ENCODE data around the gene TRIM46. TPM values are rescaled to one million over a fixed set of nuclear protein-coding genes. Genes with fewer than 3 reads are reported as not detected.

TRIM46 gene
- total and polyA plus RNA-seq, 9 of the 15 experiments (the other 6 are each of a cell fraction or from before 2014, with no cell fraction given): 0.05 to 0.60 (median 0.16) TPM; not detected in 3

GRCh38 chr1:155139895-155140629 lies 33.6 kb upstream of the TRIM46 start, which contains the start of gene DPM3 (continued):
- TF ChIP-seq CTCF (IDR thresholded peaks at IDR 0.05 in 2 of 3, conservative IDR thresholded peaks at IDR 0.05 in 1 of 3; ENCODE audit: insufficient read depth in 2 of 3, low read depth in 1 of 3, low read length in 3 of 3) (no peak), SMARCE1 (IDR thresholded peaks at IDR 0.05) (no peak), ZNF586 (CRISPR knock-in tag; conservative IDR thresholded peaks at IDR 0.05) (no peak), CREBBP (IDR thresholded peaks at IDR 0.05; ENCODE audit: low read depth, low read length) (no peak), PPARD (CRISPR knock-in tag; IDR thresholded peaks at IDR 0.05) (no peak), SETDB1 (IDR thresholded peaks at IDR 0.05; ENCODE audit: low read length) (no peak), LEF1 (IDR thresholded peaks at IDR 0.05) (no peak), RAD21 (CRISPR knock-in tag; conservative IDR thresholded peaks at IDR 0.05 in 1 of 2, IDR thresholded peaks at IDR 0.05 in 1 of 2) (no peak), ZBTB43 (CRISPR knock-in tag; IDR thresholded peaks at IDR 0.05) (no peak; the same call in 1 of the 2 replicates), BDP1 (IDR thresholded peaks at IDR 0.05; ENCODE audit: insufficient read depth, insufficient read length) (no peak), ZNF57 (CRISPR knock-in tag; IDR thresholded peaks at IDR 0.05) (no peak), POU5F1 (IDR thresholded peaks at IDR 0.05; ENCODE audit: borderline replicate concordance, low read depth, low read length, partially characterized antibody) (peak; percentile 59), NUFIP1 (IDR thresholded peaks at IDR 0.05; ENCODE audit: partially characterized antibody) (no peak), TAL1 (IDR thresholded peaks at IDR 0.05) (no peak), SAFB (IDR thresholded peaks at IDR 0.05; ENCODE audit: borderline replicate concordance, low read depth, low read length) (no peak), PHF21A (IDR thresholded peaks at IDR 0.05; ENCODE audit: borderline replicate concordance, low read depth) (no peak), ATF7 (IDR thresholded peaks at IDR 0.05) (peak; percentile 73; the same call in 1 of the 2 replicates)
- TF ChIP-seq, protein P1, sequence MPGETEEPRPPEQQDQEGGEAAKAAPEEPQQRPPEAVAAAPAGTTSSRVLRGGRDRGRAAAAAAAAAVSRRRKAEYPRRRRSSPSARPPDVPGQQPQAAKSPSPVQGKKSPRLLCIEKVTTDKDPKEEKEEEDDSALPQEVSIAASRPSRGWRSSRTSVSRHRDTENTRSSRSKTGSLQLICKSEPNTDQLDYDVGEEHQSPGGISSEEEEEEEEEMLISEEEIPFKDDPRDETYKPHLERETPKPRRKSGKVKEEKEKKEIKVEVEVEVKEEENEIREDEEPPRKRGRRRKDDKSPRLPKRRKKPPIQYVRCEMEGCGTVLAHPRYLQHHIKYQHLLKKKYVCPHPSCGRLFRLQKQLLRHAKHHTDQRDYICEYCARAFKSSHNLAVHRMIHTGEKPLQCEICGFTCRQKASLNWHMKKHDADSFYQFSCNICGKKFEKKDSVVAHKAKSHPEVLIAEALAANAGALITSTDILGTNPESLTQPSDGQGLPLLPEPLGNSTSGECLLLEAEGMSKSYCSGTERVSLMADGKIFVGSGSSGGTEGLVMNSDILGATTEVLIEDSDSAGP (CRISPR knock-in tag; IDR thresholded peaks at IDR 0.05): no peak
- TF ChIP-seq, protein P2, sequence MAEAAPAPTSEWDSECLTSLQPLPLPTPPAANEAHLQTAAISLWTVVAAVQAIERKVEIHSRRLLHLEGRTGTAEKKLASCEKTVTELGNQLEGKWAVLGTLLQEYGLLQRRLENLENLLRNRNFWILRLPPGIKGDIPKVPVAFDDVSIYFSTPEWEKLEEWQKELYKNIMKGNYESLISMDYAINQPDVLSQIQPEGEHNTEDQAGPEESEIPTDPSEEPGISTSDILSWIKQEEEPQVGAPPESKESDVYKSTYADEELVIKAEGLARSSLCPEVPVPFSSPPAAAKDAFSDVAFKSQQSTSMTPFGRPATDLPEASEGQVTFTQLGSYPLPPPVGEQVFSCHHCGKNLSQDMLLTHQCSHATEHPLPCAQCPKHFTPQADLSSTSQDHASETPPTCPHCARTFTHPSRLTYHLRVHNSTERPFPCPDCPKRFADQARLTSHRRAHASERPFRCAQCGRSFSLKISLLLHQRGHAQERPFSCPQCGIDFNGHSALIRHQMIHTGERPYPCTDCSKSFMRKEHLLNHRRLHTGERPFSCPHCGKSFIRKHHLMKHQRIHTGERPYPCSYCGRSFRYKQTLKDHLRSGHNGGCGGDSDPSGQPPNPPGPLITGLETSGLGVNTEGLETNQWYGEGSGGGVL (CRISPR knock-in tag; IDR thresholded peaks at IDR 0.05): no peak
- TF ChIP-seq, protein P3, sequence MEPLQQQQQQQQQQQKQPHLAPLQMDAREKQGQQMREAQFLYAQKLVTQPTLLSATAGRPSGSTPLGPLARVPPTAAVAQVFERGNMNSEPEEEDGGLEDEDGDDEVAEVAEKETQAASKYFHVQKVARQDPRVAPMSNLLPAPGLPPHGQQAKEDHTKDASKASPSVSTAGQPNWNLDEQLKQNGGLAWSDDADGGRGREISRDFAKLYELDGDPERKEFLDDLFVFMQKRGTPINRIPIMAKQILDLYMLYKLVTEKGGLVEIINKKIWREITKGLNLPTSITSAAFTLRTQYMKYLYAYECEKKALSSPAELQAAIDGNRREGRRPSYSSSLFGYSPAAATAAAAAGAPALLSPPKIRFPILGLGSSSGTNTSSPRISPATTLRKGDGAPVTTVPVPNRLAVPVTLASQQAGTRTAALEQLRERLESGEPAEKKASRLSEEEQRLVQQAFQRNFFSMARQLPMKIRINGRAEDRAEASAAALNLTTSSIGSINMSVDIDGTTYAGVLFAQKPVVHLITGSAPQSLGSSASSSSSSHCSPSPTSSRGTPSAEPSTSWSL (CRISPR knock-in tag; IDR thresholded peaks at IDR 0.05; ENCODE audit: borderline replicate concordance): no peak
